Cardiac muscle cell (in vitro differentiated cells and primary cell): ENCODE results near the gene MARCHF3. TPM values are rescaled to one million over a fixed set of nuclear protein-coding genes. Genes with fewer than 3 reads are reported as not detected.
"Not testable (repeated sequence)": the region's sequence is repeated elsewhere in the genome, so short reads cannot be mapped to it uniquely, and the experiment has no call there.

Source experiments
- DNase-seq, 2 donors: peaks; one replicate each; pipeline versions ENCODE4 v3.0.0 to v3.0.0-alpha.2; 2010 to 2017; ENCODE audit warnings: low read depth in 1 of 2, low spot score in 1 of 2
- H3K27ac ChIP-seq: fragments of 200-600 bp; sonication (generic); 2 replicates; pipeline ENCODE4 v1.5.1; 2016
- H3K27me3 ChIP-seq: fragments of 200-600 bp; sonication (generic); 2 replicates; pipeline ENCODE4 v1.6.0; 2016; ENCODE audit warnings: control low read depth
- H3K36me3 ChIP-seq: fragments of 200-600 bp; sonication (generic); 2 replicates; pipeline ENCODE4 v1.5.1; 2016; ENCODE audit warnings: control low read depth
- H3K4me1 ChIP-seq: fragments of 200-600 bp; sonication (generic); 2 replicates; pipeline ENCODE4 v1.8.1; 2017; ENCODE audit warnings: low read depth, mild to moderate bottlenecking, mixed run types
- H3K4me3 ChIP-seq: fragments of 200-600 bp; sonication (generic); 2 replicates; pipeline ENCODE4 v1.5.1; 2016; ENCODE audit warnings: mild to moderate bottlenecking
- H3K9me3 ChIP-seq: fragments of 200-600 bp; sonication (generic); 2 replicates; pipeline ENCODE4 v1.5.1; 2017; ENCODE audit warnings: low read depth, mild to moderate bottlenecking, control low read depth
- CTCF ChIP-seq: IDR thresholded peaks from 2 replicates; pipeline ENCODE4 v1.5.1; 2012; ENCODE audit warnings: low read depth, mild to moderate bottlenecking, low read length
- polyA plus RNA-seq: library from polyadenylated mRNA; unstranded; fragments of >200 nt; fragmentation: Nextera tagmentation; extraction: Ambion mirVana; gene quantifications from 2 replicates; pipeline ENCODE4 v1.2.1, GENCODE V29; 2016
- total RNA-seq: library from RNA; depleted of rRNA; stranded (reverse); fragments of >200 nt; gene quantifications from 2 replicates; pipeline ENCODE4 v1.2.3, GENCODE V29; 2016

Gene MARCHF3
- total and polyA plus RNA-seq, 2 experiments from 2014 or later = 5.2 to 32.3 TPM

GRCh38 chr5:126846344-126846743 is 184.0 kb downstream of the MARCHF3 start:
- H3K4me3 ChIP-seq = no peak overlapping the region
- TF ChIP-seq CTCF = peak; percentile 41
- H3K9me3 ChIP-seq = no peaks in the 10 kb centered on the region
- H3K4me1 ChIP-seq = peaks cover 34% of the 10 kb centered on the region
- no peak overlapping the region for H3K27ac ChIP-seq
- no peaks in the 10 kb centered on the region for H3K36me3 ChIP-seq
- peak in 1 of 2 donors; percentile 64 for DNase-seq
- no peaks in the 10 kb centered on the region for H3K27me3 ChIP-seq

- peak; percentile 34 to 47 for DNase-seq
- not testable (repeated sequence) for H3K27me3 ChIP-seq, H3K27ac ChIP-seq, H3K4me3 ChIP-seq, H3K36me3 ChIP-seq, H3K9me3 ChIP-seq
- peaks cover 34% of the 10 kb centered on the region for H3K4me1 ChIP-seq
Observed at GRCh38 chr5:126845470-126846070, 184.8 kb downstream of the MARCHF3 start.

GRCh38 chr5:126843375-126843774 is 187.0 kb downstream of the MARCHF3 start:
- not testable (repeated sequence) for H3K4me3 ChIP-seq, H3K9me3 ChIP-seq, H3K27ac ChIP-seq, DNase-seq, H3K27me3 ChIP-seq, H3K36me3 ChIP-seq
- peaks cover 26% of the 10 kb centered on the region for H3K4me1 ChIP-seq

GRCh38 chr5:126839407-126839806 is 191.0 kb downstream of the MARCHF3 start:
- H3K4me3 ChIP-seq, H3K27ac ChIP-seq, DNase-seq, H3K9me3 ChIP-seq, H3K27me3 ChIP-seq, H3K4me1 ChIP-seq, H3K36me3 ChIP-seq: not testable (repeated sequence)

- H3K27me3 ChIP-seq = no peaks in the 10 kb centered on the region
- no peak overlapping the region for H3K27ac ChIP-seq
- no peaks in the 10 kb centered on the region for H3K9me3 ChIP-seq
- DNase-seq = peak in 1 of 2 donors; percentile 63
- H3K4me3 ChIP-seq = no peak overlapping the region
- H3K4me1 ChIP-seq = no peaks in the 10 kb centered on the region
- TF ChIP-seq CTCF = peak; percentile 58
- peaks cover 15% of the 10 kb centered on the region for H3K36me3 ChIP-seq
Observed at GRCh38 chr5:126837906-126838539, 192.3 kb downstream of the MARCHF3 start.

GRCh38 chr5:126837242-126837641 is 193.1 kb downstream of the MARCHF3 start:
- H3K27me3 ChIP-seq = no peaks in the 10 kb centered on the region
- H3K4me3 ChIP-seq = no peak overlapping the region
- H3K9me3 ChIP-seq = no peaks in the 10 kb centered on the region
- no peak for DNase-seq
- no peak for TF ChIP-seq CTCF
- H3K36me3 ChIP-seq = peaks cover 18% of the 10 kb centered on the region
- H3K27ac ChIP-seq = no peak overlapping the region
- H3K4me1 ChIP-seq = no peaks in the 10 kb centered on the region

- DNase-seq = no peak
- TF ChIP-seq CTCF = no peak
- no peak overlapping the region for H3K27ac ChIP-seq
- H3K4me1 ChIP-seq = no peaks in the 10 kb centered on the region
- H3K27me3 ChIP-seq = no peaks in the 10 kb centered on the region
- H3K4me3 ChIP-seq = no peak overlapping the region
- H3K36me3 ChIP-seq = peaks cover 18% of the 10 kb centered on the region
- H3K9me3 ChIP-seq = no peaks in the 10 kb centered on the region
Observed at GRCh38 chr5:126836778-126837177, 193.6 kb downstream of the MARCHF3 start.
